ENCODE data around the gene NEK9.

The NEK9 gene

DNA sequence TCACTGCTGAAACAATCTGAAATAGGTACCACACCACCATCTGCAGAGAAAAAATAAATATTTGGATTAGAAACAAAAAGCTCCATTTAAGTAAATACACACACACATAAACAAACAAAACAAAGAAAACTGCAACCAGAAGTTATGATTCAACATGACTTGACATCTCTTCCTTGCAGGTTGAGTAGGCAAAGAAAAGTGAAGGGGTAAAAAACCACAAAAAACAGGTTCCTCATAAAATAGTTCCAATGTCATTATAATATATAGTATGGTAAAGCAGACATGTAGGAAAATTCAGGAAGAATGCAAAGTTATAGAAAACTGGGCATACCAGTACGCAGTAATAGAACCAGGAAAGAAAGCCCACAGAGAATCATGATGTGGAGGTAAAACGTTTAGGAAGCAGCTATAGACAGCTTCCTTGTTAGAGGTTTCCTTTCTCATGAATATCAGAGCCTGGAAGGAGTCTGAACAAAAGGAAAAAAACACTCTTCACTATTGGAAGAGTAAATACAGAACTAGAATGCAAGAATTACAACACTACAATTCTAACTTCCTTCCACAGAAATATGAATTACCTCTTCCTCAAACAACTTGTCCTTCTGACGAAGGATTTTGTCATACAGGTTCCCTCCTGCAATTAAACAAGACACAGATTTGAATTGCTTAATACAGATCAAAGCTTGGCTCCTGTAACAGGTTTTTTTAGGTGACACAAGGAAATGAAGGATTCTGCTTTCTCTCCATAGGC lies 6.1 kb downstream of the NEK9 start:
- Histone ChIP-seq H3K4me1 (ENCODE audit: low read depth, poor library complexity, severe bottlenecking) (peaks cover 2% of the 10 kb centered on the region), H3K79me2 (ENCODE audit: insufficient read depth, low read depth) (0 out of 2 replicates have a peak, but pooled peaks cover 1% of the 10 kb centered on the region), H4K20me1 (ENCODE audit: insufficient read depth) (no peaks in the 10 kb centered on the region), H2AFZ (ENCODE audit: low read depth) (no peak overlapping the region), H3K4me2 (no peak overlapping the region), H3K27me3 (ENCODE audit: insufficient read depth, low read depth) (no peaks in the 10 kb centered on the region), H3K36me3 (ENCODE audit: insufficient read depth) (no peaks in the 10 kb centered on the region), H3K27ac (no peak overlapping the region), H3K4me3 (IDR thresholded peaks at IDR 0.05; ENCODE audit: insufficient read depth, low read depth, low read length) (no peak overlapping the region), H3K9ac (no peak overlapping the region)
- TF ChIP-seq, protein P1, sequence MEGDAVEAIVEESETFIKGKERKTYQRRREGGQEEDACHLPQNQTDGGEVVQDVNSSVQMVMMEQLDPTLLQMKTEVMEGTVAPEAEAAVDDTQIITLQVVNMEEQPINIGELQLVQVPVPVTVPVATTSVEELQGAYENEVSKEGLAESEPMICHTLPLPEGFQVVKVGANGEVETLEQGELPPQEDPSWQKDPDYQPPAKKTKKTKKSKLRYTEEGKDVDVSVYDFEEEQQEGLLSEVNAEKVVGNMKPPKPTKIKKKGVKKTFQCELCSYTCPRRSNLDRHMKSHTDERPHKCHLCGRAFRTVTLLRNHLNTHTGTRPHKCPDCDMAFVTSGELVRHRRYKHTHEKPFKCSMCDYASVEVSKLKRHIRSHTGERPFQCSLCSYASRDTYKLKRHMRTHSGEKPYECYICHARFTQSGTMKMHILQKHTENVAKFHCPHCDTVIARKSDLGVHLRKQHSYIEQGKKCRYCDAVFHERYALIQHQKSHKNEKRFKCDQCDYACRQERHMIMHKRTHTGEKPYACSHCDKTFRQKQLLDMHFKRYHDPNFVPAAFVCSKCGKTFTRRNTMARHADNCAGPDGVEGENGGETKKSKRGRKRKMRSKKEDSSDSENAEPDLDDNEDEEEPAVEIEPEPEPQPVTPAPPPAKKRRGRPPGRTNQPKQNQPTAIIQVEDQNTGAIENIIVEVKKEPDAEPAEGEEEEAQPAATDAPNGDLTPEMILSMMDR (conservative IDR thresholded peaks at IDR 0.05; ENCODE audit: low read depth, low read length): no peak

DNA sequence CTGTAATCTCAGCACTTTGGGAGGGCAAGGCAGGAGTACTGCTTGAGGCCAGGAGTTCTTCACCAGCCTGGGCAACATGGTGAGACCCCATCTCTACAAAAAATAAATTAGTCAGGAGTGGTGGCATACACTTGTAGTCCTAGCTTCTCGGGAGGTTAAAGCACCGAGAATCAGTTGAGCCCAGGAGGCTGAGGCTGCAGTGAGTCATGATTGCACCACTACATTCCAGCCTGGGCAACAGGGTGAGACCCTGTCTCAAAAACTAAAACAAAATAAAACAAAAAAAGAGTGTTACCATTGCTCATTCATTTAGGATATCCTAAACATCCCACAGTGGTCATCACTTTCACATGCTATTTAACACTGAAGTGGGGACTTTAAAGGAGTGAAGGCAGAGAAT lies 7.8 kb downstream of the NEK9 start:
- TF ChIP-seq, protein P1 (conservative IDR thresholded peaks at IDR 0.05; ENCODE audit: low read depth, low read length): no peak

DNA sequence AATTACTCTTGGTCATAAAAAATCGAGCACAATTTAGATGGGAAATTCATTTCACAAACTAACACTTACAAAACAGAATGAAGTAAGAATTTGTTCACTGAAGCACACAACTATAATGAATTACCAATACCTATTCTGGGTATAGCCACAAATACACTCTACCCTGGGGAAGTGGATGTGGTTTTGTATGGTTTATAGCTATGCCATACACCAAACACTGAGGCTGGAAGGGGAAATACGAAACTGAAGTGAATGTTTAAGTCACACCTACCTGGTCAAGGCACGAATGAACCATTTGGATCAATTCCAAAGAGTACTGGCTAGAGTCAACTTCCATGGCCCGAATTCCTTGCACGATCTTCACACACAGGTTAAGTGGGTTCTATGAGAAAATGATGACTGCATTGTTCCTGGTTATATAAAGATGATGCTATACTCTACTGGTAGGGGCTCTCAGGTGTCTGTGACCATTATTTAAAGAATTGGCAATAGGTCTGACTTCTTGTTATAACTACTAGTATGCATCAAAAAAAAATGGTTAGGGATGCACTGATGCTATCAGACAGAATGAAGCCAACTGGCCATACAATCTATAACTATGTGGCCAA lies 12.8 kb downstream of the NEK9 start:
- no peak overlapping the region for H2AFZ ChIP-seq (ENCODE audit: low read depth)
- no peaks in the 10 kb centered on the region for H3K27me3 ChIP-seq (ENCODE audit: insufficient read depth, low read depth)
- no peaks in the 10 kb centered on the region for H3K79me2 ChIP-seq (ENCODE audit: insufficient read depth, low read depth)
- no peaks in the 10 kb centered on the region for H4K20me1 ChIP-seq (ENCODE audit: insufficient read depth)
- no peaks in the 10 kb centered on the region for H3K36me3 ChIP-seq (ENCODE audit: insufficient read depth)
- H3K4me3 ChIP-seq (IDR thresholded peaks at IDR 0.05; ENCODE audit: insufficient read depth, low read depth, low read length): no peak overlapping the region
- TF ChIP-seq, protein P1 (conservative IDR thresholded peaks at IDR 0.05; ENCODE audit: low read depth, low read length): no peak
- H3K27ac ChIP-seq: no peak overlapping the region
- H3K4me1 ChIP-seq (ENCODE audit: low read depth, poor library complexity, severe bottlenecking): no peaks in the 10 kb centered on the region
- H3K4me2 ChIP-seq: no peak overlapping the region
- no peak overlapping the region for H3K9ac ChIP-seq

More for the DNA sequence above, 7.8 kb downstream of the NEK9 start:
- Histone ChIP-seq H3K79me2 (ENCODE audit: insufficient read depth, low read depth) (no peaks in the 10 kb centered on the region), H3K9ac (no peak overlapping the region), H3K4me2 (no peak overlapping the region), H3K36me3 (ENCODE audit: insufficient read depth) (no peaks in the 10 kb centered on the region), H3K27ac (no peak overlapping the region), H3K4me1 (ENCODE audit: low read depth, poor library complexity, severe bottlenecking) (no peaks in the 10 kb centered on the region), H3K4me3 (IDR thresholded peaks at IDR 0.05; ENCODE audit: insufficient read depth, low read depth, low read length) (no peak overlapping the region), H3K27me3 (ENCODE audit: insufficient read depth, low read depth) (no peaks in the 10 kb centered on the region), H4K20me1 (ENCODE audit: insufficient read depth) (no peaks in the 10 kb centered on the region), H2AFZ (ENCODE audit: low read depth) (no peak overlapping the region)

DNA sequence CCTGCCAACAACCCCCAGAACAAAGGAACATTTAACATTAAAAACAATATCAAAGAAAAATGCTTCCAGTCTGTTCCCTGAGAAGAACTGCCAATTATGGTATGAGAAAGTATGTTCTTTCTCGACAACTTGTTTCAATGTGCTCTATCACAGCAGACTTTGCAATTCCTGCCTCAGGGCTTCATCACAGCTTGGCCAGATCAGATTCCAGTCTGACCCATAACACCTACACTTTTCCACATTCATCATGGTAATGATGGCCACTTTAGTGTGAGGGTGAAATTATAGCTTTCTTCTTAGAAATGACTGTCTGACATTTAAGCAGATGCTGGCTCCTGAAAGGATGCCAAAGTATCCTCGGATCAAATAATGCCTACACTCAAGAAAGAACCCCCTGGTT lies 17.0 kb downstream of the NEK9 start:
- no peaks in the 10 kb centered on the region for H3K27me3 ChIP-seq (ENCODE audit: insufficient read depth, low read depth)
- no peaks in the 10 kb centered on the region for H3K79me2 ChIP-seq (ENCODE audit: insufficient read depth, low read depth)
- no peak overlapping the region for H2AFZ ChIP-seq (ENCODE audit: low read depth)
- H3K4me3 ChIP-seq (IDR thresholded peaks at IDR 0.05; ENCODE audit: insufficient read depth, low read depth, low read length): no peak overlapping the region
- H3K9ac ChIP-seq: no peak overlapping the region
- TF ChIP-seq, protein P1 (conservative IDR thresholded peaks at IDR 0.05; ENCODE audit: low read depth, low read length): no peak
- no peaks in the 10 kb centered on the region for H3K4me1 ChIP-seq (ENCODE audit: low read depth, poor library complexity, severe bottlenecking)
- no peaks in the 10 kb centered on the region for H3K36me3 ChIP-seq (ENCODE audit: insufficient read depth)
- no peak overlapping the region for H3K27ac ChIP-seq
- H3K4me2 ChIP-seq: no peak overlapping the region
- no peaks in the 10 kb centered on the region for H4K20me1 ChIP-seq (ENCODE audit: insufficient read depth)

All from KMS-11 (cell line).